PFSK-1 (cell line): Measurements from ENCODE around the gene MORC4.

ENCODE experiments used
- FOXP2 ChIP-seq: optimal IDR thresholded peaks from 2 replicates; pipeline ENCODE3; 2011; ENCODE audit warnings: borderline replicate concordance, control low read depth, inconsistent platforms; ENCODE audit not compliant: insufficient read depth; ENCODE audit errors: extremely low read length, extremely low read depth
- POLR2AphosphoS5 ChIP-seq: IDR thresholded peaks from 2 replicates; pipeline ENCODE4 v1.6.1; 2012; ENCODE audit warnings: low read depth, mild to moderate bottlenecking, control low read depth, low read length, moderate library complexity
- REST ChIP-seq, 2 experiments: IDR thresholded peaks; 2 replicates each; pipeline versions ENCODE4 v1.6.1 to v1.8.0; 2011 to 2012; ENCODE audit warnings: low read depth in 2 of 2, low read length in 2 of 2, control low read depth in 1 of 2, inconsistent platforms in 1 of 2, mild to moderate bottlenecking in 1 of 2, moderate library complexity in 1 of 2; ENCODE audit not compliant: insufficient read depth in 1 of 2
- SIN3A ChIP-seq: IDR thresholded peaks from 2 replicates; pipeline ENCODE4 v1.6.1; 2012; ENCODE audit warnings: mild to moderate bottlenecking, low read length, moderate library complexity, borderline replicate concordance; ENCODE audit not compliant: insufficient read depth
- TAF1 ChIP-seq: IDR thresholded peaks from 2 replicates; pipeline ENCODE4 v1.6.1; 2012; ENCODE audit warnings: low read length, control low read depth, borderline replicate concordance; ENCODE audit not compliant: insufficient read depth

The MORC4 gene

GRCh38 chrX:106921637-106922036 is 78.4 kb downstream of the MORC4 start:
- no peak for TF ChIP-seq REST (IDR thresholded peaks at IDR 0.05; ENCODE audit: insufficient read depth in 1 of 2, low read depth in 2 of 2, low read length in 2 of 2)
- no peak for TF ChIP-seq FOXP2
- no peak for TF ChIP-seq POLR2AphosphoS5
- no peak for TF ChIP-seq SIN3A
- no peak for TF ChIP-seq TAF1

GRCh38 chrX:106919932-106920452 is 80.0 kb downstream of the MORC4 start, which contains the start of gene CLDN2:
CLDN2 (plus strand) TSS chrX:106920402; CDS start chrX:106928229, 7,827 bp downstream.
- no peak for TF ChIP-seq POLR2AphosphoS5
- TF ChIP-seq TAF1 = no peak
- TF ChIP-seq REST (IDR thresholded peaks at IDR 0.05; ENCODE audit: insufficient read depth in 1 of 2, low read depth in 2 of 2, low read length in 2 of 2) = no peak
- TF ChIP-seq SIN3A = no peak
- no peak for TF ChIP-seq FOXP2

- TF ChIP-seq POLR2AphosphoS5 = no peak
- no peak for TF ChIP-seq FOXP2
- TF ChIP-seq SIN3A = no peak
- TF ChIP-seq REST (IDR thresholded peaks at IDR 0.05; ENCODE audit: insufficient read depth in 1 of 2, low read depth in 2 of 2, low read length in 2 of 2) = no peak
- TF ChIP-seq TAF1 = no peak
Observed at GRCh38 chrX:106917830-106918500, 82.0 kb downstream of the MORC4 start.

GRCh38 chrX:106912864-106913263 is 87.1 kb downstream of the MORC4 start:
- no peak for TF ChIP-seq TAF1
- no peak for TF ChIP-seq SIN3A
- no peak for TF ChIP-seq REST (IDR thresholded peaks at IDR 0.05; ENCODE audit: insufficient read depth in 1 of 2, low read depth in 2 of 2, low read length in 2 of 2)
- TF ChIP-seq FOXP2 = no peak
- TF ChIP-seq POLR2AphosphoS5 = no peak
